ENCODE results near the gene FAM168A.

Gene FAM168A

DNA sequence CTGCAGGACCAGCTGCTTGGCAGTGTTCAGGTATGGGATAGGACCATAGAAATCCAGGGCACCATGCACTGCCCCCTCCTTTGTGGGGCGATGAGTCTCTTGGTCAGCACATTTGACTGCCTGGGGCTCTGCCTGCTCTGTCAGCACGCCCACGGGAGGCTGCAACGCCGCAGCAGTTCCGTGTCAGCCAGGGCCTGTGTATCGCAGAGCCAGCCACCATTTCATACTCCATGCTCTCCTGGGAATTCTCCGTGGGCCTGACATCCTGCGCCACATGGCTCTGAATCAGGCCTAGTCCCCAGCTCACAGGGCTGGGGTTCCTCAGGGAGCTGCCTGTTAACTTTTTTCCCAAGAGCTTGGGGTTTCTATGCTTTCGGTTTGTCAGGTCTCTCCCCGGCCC, 238.6 kb downstream of the FAM168A start:
- no peaks in the 10 kb centered on the region for H3K36me3 ChIP-seq (ENCODE audit: low read length)
- H3K27ac ChIP-seq (ENCODE audit: low read depth, low read length): no peak overlapping the region
- no peaks in the 10 kb centered on the region for H3K9me2 ChIP-seq (replicated peaks; ENCODE audit: insufficient read depth, low read length)
- H3K4me2 ChIP-seq (ENCODE audit: low read depth, low read length, poor library complexity, severe bottlenecking): no peak overlapping the region
- no peaks in the 10 kb centered on the region for H3K79me2 ChIP-seq (ENCODE audit: insufficient read depth, low read length)
- no peak overlapping the region for H3K9ac ChIP-seq (ENCODE audit: low read length)
- H3K27me3 ChIP-seq (ENCODE audit: low read length): no peaks in the 10 kb centered on the region
- no peak overlapping the region for H2AFZ ChIP-seq (ENCODE audit: low read depth, low read length, severe bottlenecking)
- no peaks in the 10 kb centered on the region for H3F3A ChIP-seq (ENCODE audit: insufficient read depth)
- H3K4me3 ChIP-seq (ENCODE audit: insufficient read depth, low read length, poor library complexity, severe bottlenecking): no peak overlapping the region
- no peaks in the 10 kb centered on the region for H4K20me1 ChIP-seq (ENCODE audit: low read depth, low read length)
- TF ChIP-seq CTCF (IDR thresholded peaks at IDR 0.05; ENCODE audit: insufficient read depth, low read length, poor library complexity, severe bottlenecking) (no peak), EZH2phosphoT487 (conservative IDR thresholded peaks at IDR 0.05; ENCODE audit: low read length) (no peak)
- no peaks in the 10 kb centered on the region for H3K9me3 ChIP-seq (ENCODE audit: insufficient read depth, low read length)

- H3K9me3 ChIP-seq (ENCODE audit: insufficient read depth, low read length): no peaks in the 10 kb centered on the region
- H3K27ac ChIP-seq (ENCODE audit: low read depth, low read length): no peak overlapping the region
- H3K9me2 ChIP-seq (replicated peaks; ENCODE audit: insufficient read depth, low read length): no peaks in the 10 kb centered on the region
- no peak overlapping the region for H3K4me2 ChIP-seq (ENCODE audit: low read depth, low read length, poor library complexity, severe bottlenecking)
- no peaks in the 10 kb centered on the region for H3F3A ChIP-seq (ENCODE audit: insufficient read depth)
- H4K20me1 ChIP-seq (ENCODE audit: low read depth, low read length): no peaks in the 10 kb centered on the region
- H3K79me2 ChIP-seq (ENCODE audit: insufficient read depth, low read length): no peaks in the 10 kb centered on the region
- no peak overlapping the region for H3K9ac ChIP-seq (ENCODE audit: low read length)
- no peaks in the 10 kb centered on the region for H3K36me3 ChIP-seq (ENCODE audit: low read length)
- H3K4me3 ChIP-seq (ENCODE audit: insufficient read depth, low read length, poor library complexity, severe bottlenecking): no peak overlapping the region
- no peaks in the 10 kb centered on the region for H3K27me3 ChIP-seq (ENCODE audit: low read length)
- no peak overlapping the region for H2AFZ ChIP-seq (ENCODE audit: low read depth, low read length, severe bottlenecking)
- TF ChIP-seq CTCF (IDR thresholded peaks at IDR 0.05; ENCODE audit: insufficient read depth, low read length, poor library complexity, severe bottlenecking) (no peak), EZH2phosphoT487 (conservative IDR thresholded peaks at IDR 0.05; ENCODE audit: low read length) (no peak)
These were observed 239.8 kb downstream of the FAM168A start for GRCh38 chr11:73358071-73358470.

DNA sequence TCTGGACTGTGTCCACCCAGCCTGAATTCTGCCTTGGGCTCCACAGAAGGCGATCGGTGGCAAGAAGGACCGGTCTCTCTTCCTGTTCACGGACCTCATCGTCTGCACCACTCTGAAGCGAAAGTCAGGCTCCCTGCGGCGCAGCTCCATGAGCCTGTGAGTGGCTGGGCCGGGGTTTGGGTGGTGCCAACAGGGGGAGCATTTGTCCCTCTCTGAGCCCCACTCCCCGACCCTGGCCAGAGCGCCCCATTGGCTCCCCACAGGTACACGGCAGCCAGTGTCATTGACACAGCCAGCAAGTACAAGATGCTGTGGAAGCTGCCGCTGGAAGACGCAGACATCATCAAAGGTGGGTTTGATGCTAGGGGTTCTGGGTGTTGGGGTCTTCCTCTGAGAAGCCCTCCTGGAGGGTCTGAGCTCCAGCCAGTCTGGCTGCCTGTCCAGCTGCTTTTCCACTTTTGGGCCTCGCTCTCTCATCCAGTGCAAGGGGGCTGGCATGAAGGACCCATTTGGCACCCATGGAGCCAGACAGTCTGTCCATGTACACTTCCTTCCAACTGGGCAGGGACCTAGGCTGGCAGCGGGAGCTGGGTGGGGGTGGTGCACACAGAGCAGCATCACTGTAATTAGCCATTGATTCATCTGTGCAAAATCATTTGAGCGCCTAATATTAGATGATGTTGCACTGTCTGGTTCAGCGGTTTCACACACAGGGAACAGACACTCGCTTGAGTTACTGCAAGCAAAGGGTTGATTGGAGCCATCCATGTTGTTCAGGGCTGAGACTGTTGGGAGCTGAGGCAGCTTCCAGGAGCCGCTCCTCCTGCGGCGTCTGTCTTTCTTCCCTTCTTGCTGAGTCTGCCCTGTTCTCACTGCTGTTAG, 240.7 kb downstream of the FAM168A start:
- no peak overlapping the region for H3K9ac ChIP-seq (ENCODE audit: low read length)

More for the DNA sequence above, 240.7 kb downstream of the FAM168A start:
- no peaks in the 10 kb centered on the region for H3K9me2 ChIP-seq (replicated peaks; ENCODE audit: insufficient read depth, low read length)
- no peaks in the 10 kb centered on the region for H4K20me1 ChIP-seq (ENCODE audit: low read depth, low read length)
- H2AFZ ChIP-seq (ENCODE audit: low read depth, low read length, severe bottlenecking): no peak overlapping the region
- no peaks in the 10 kb centered on the region for H3K9me3 ChIP-seq (ENCODE audit: insufficient read depth, low read length)
- H3K27me3 ChIP-seq (ENCODE audit: low read length): no peaks in the 10 kb centered on the region
- no peak overlapping the region for H3K27ac ChIP-seq (ENCODE audit: low read depth, low read length)
- H3K79me2 ChIP-seq (ENCODE audit: insufficient read depth, low read length): no peaks in the 10 kb centered on the region
- no peak overlapping the region for H3K4me3 ChIP-seq (ENCODE audit: insufficient read depth, low read length, poor library complexity, severe bottlenecking)
- H3K4me2 ChIP-seq (ENCODE audit: low read depth, low read length, poor library complexity, severe bottlenecking): no peak overlapping the region
- no peaks in the 10 kb centered on the region for H3F3A ChIP-seq (ENCODE audit: insufficient read depth)
- no peak for TF ChIP-seq EZH2phosphoT487 (conservative IDR thresholded peaks at IDR 0.05; ENCODE audit: low read length)
- TF ChIP-seq CTCF (IDR thresholded peaks at IDR 0.05; ENCODE audit: insufficient read depth, low read length, poor library complexity, severe bottlenecking): no peak
- H3K36me3 ChIP-seq (ENCODE audit: low read length): no peaks in the 10 kb centered on the region
